HepG2 (cell line): ENCODE data around the gene FYTTD1. TPM values are rescaled to one million over a fixed set of nuclear protein-coding genes. Genes with fewer than 3 reads are reported as not detected.

ENCODE experiments used
- DMTF1 ChIP-seq: sonication (generic); formaldehyde crosslinking; IDR thresholded peaks from 2 replicates; pipeline ENCODE4 v1.4.0; 2020; ENCODE audit warnings: mild to moderate bottlenecking, missing genetic modification reagents
- GPN1 ChIP-seq: sonication (generic); formaldehyde crosslinking; IDR thresholded peaks from 2 replicates; pipeline ENCODE4 v1.5.1; 2020; ENCODE audit warnings: missing genetic modification reagents, borderline replicate concordance
- HOXA5 ChIP-seq: sonication (generic); formaldehyde crosslinking; IDR thresholded peaks from 2 replicates; pipeline ENCODE4 v1.4.0; 2020; ENCODE audit warnings: missing genetic modification reagents
- KDM2A ChIP-seq: sonication (generic); formaldehyde crosslinking; IDR thresholded peaks from 2 replicates; pipeline ENCODE4 v1.4.0; 2020; ENCODE audit warnings: low read depth, missing genetic modification reagents, borderline replicate concordance
- KIAA2018 ChIP-seq: sonication (generic); formaldehyde crosslinking; IDR thresholded peaks from 2 replicates; pipeline ENCODE4 v1.5.0; 2020; ENCODE audit warnings: mild to moderate bottlenecking, missing genetic modification reagents, borderline replicate concordance
- MED13 ChIP-seq: sonication (generic); formaldehyde crosslinking; IDR thresholded peaks from 2 replicates; pipeline ENCODE4 v1.5.0; 2020; ENCODE audit warnings: missing genetic modification reagents
- MXD4 ChIP-seq: IDR thresholded peaks from 2 replicates; pipeline ENCODE4 v1.6.1; 2016; ENCODE audit warnings: mild to moderate bottlenecking, missing biosample characterization, missing genetic modification reagents
- NFKB2 ChIP-seq: sonication (generic); formaldehyde crosslinking; IDR thresholded peaks from 2 replicates; pipeline ENCODE4 v1.4.0; 2020; ENCODE audit warnings: missing genetic modification reagents, borderline replicate concordance
- SAP130 ChIP-seq: IDR thresholded peaks from 2 replicates; pipeline ENCODE4 v1.6.1; 2016; ENCODE audit warnings: low read depth
- STAT6 ChIP-seq: sonication (generic); formaldehyde crosslinking; IDR thresholded peaks from 2 replicates; pipeline ENCODE4 v1.4.0; 2020; ENCODE audit warnings: missing genetic modification reagents, mild to moderate bottlenecking, borderline replicate concordance
- ZMAT5 ChIP-seq: sonication (generic); formaldehyde crosslinking; IDR thresholded peaks from 2 replicates; pipeline ENCODE4 v1.5.0; 2020; ENCODE audit warnings: mild to moderate bottlenecking, low read depth, missing genetic modification reagents, borderline replicate concordance
- ZNF24 ChIP-seq: fragments of 450-650 bp; IDR thresholded peaks from 2 replicates; pipeline ENCODE4 v1.6.1; 2017; ENCODE audit warnings: antibody characterized with exemption, mild to moderate bottlenecking
- ZNF672 ChIP-seq: sonication (generic); formaldehyde crosslinking; IDR thresholded peaks from 2 replicates; pipeline ENCODE4 v1.8.1; 2022; ENCODE audit warnings: missing genetic modification reagents
- ZNF746 ChIP-seq: sonication (generic); formaldehyde crosslinking; IDR thresholded peaks from 2 replicates; pipeline ENCODE4 v1.8.0; 2022; ENCODE audit warnings: mild to moderate bottlenecking, missing genetic modification reagents
- ZNF768 ChIP-seq: sonication (generic); formaldehyde crosslinking; IDR thresholded peaks from 2 replicates; pipeline ENCODE4 v1.4.0; 2020; ENCODE audit warnings: missing genetic modification reagents
- polyA plus RNA-seq, 8 experiments: library from polyadenylated mRNA; depleted of rRNA in 3 of 8; stranded (reverse) in 7 of 8; unstranded in 1 of 8; fragments of >200 nt; fragmentation: Illumina TruSeq in 4 of 8; extraction: Trizol in 4 of 8; gene quantifications; 2 replicates each; pipeline versions ENCODE4 v1.2.1 to v1.2.3, GENCODE V29; 2011 to 2016; ENCODE audit warnings: low read depth in 4 of 8, missing spikeins in 1 of 8, mixed read lengths in 1 of 8; ENCODE audit not compliant: insufficient read depth in 1 of 8
- total RNA-seq, 5 experiments: library from RNA; depleted of rRNA; stranded (reverse); fragments of >200 nt; fragmentation: Illumina TruSeq; extraction: Trizol; gene quantifications; 2 replicates each; pipeline ENCODE4 v1.2.3, GENCODE V29; 2016; ENCODE audit warnings: low read depth in 1 of 5
- TF ChIP-seq, protein P1 (sequence below): sonication (generic); formaldehyde crosslinking; IDR thresholded peaks from 2 replicates; pipeline ENCODE4 v1.4.0; 2020; ENCODE audit warnings: missing genetic modification reagents

Gene FYTTD1
- total and polyA plus RNA-seq, 2 of the 13 experiments (the other 11 are each of a cell fraction or from before 2014, with no cell fraction given): 6.5 to 28.8 TPM

- TF ChIP-seq STAT6 (CRISPR knock-in tag): no peak
- TF ChIP-seq ZNF672: no peak
- TF ChIP-seq SAP130: peak; percentile 45; the same call in 1 of the 2 replicates
- no peak for TF ChIP-seq MED13 (CRISPR knock-in tag)
- TF ChIP-seq MXD4 (CRISPR knock-in tag): no peak
- TF ChIP-seq ZNF24: no peak
- TF ChIP-seq KDM2A (CRISPR knock-in tag): no peak
- TF ChIP-seq HOXA5: no peak
- TF ChIP-seq ZMAT5: no peak
- TF ChIP-seq, protein P1, sequence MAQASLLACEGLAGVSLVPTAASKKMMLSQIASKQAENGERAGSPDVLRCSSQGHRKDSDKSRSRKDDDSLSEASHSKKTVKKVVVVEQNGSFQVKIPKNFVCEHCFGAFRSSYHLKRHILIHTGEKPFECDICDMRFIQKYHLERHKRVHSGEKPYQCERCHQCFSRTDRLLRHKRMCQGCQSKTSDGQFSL (CRISPR knock-in tag): no peak
- no peak for TF ChIP-seq GPN1
- TF ChIP-seq DMTF1 (CRISPR knock-in tag): no peak
- no peak for TF ChIP-seq ZNF746 (CRISPR knock-in tag)
- 0 out of 2 replicates have a peak, but pooled peaks have one; percentile 8 for TF ChIP-seq ZNF768 (CRISPR knock-in tag)
- TF ChIP-seq NFKB2 (CRISPR knock-in tag): no peak
- TF ChIP-seq KIAA2018 (CRISPR knock-in tag): no peak
Observed at GRCh38 chr3:197750396-197750831, 731 bp downstream of the FYTTD1 start (continued).
